Muscle layer of colon (tissue), 2 donors: ENCODE results near the gene SH2D4B.

ENCODE experiments used
- H3K27ac ChIP-seq: one replicate; pipeline ENCODE4 v1.7.0; 2013; ENCODE audit warnings: low read depth, mild to moderate bottlenecking, low read length, moderate library complexity
- H3K27me3 ChIP-seq, 2 donors: one replicate each; pipeline ENCODE4 v1.7.0; 2013; ENCODE audit warnings: low read length in 2 of 2, mild to moderate bottlenecking in 2 of 2; ENCODE audit not compliant: insufficient read depth in 2 of 2, control insufficient read depth in 1 of 2
- H3K36me3 ChIP-seq: one replicate; pipeline ENCODE4 v1.7.0; 2013; ENCODE audit warnings: mild to moderate bottlenecking, low read length; ENCODE audit not compliant: insufficient read depth
- H3K4me1 ChIP-seq: one replicate; pipeline ENCODE4 v1.7.0; 2013; ENCODE audit warnings: mild to moderate bottlenecking, low read length; ENCODE audit not compliant: insufficient read depth
- H3K4me3 ChIP-seq, 2 donors: one replicate each; pipeline ENCODE4 v1.7.0; 2013; ENCODE audit warnings: low read length in 2 of 2, low read depth in 1 of 2, mild to moderate bottlenecking in 1 of 2, moderate library complexity in 1 of 2
- H3K9ac ChIP-seq: one replicate; pipeline ENCODE4 v1.7.0; 2013; ENCODE audit warnings: low read length
- H3K9me3 ChIP-seq: one replicate; pipeline ENCODE4 v1.7.0; 2013; ENCODE audit warnings: mild to moderate bottlenecking, low read length
- donor health status: abdominal sarcoma.
- donor health status: Adenocarcinoma of cecum.

SH2D4B gene

GRCh38 chr10:80567292-80567691 is 29.6 kb downstream of the SH2D4B start:
- H3K4me3 ChIP-seq, result no peak overlapping the region
- H3K9me3 ChIP-seq, result no peaks in the 10 kb centered on the region
- H3K9ac ChIP-seq, result no peak overlapping the region
- no peaks in the 10 kb centered on the region for H3K36me3 ChIP-seq
- no peaks in the 10 kb centered on the region for H3K27me3 ChIP-seq
- no peak overlapping the region for H3K27ac ChIP-seq
- no peaks in the 10 kb centered on the region for H3K4me1 ChIP-seq

DNA sequence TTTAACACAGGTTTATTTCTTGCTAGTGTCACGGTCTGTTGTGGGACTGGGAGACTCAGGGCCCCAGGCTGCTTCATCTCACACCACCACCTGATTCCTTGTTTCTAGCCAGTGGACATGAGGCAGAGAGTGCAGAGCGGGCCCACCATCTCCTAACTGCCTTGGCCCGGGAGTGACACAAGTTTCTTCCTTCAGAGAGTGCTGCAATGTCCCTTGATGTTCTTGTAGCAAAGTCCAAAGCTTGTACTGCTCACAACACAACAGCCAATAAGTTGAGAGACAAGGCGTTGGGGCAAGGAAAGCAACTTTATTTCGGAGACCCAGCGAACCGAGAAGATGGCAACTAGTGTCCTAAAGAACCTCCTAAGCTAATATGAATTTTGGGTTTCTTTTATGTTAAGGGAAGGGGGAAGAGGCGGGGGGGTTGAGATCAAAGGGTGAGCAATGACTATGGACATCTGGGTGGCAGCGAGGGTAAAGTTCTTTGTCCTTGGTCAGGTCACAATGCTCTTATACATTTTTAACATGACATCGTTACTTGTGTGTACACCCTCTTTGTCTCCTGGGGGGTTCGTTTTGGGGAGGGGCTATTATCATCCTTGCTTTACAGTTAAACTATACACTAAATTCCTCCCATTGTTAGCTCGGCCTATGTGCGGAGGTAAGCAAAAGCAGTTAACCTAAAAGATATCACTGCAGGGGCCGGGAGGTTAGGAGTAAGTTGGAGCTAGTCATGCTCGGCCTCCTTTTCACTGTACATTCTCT is 31.6 kb downstream of the SH2D4B start:
- H3K27ac ChIP-seq, result no peak overlapping the region
- no peaks in the 10 kb centered on the region for H3K9me3 ChIP-seq
- no peak overlapping the region for H3K9ac ChIP-seq
- no peaks in the 10 kb centered on the region for H3K36me3 ChIP-seq
- no peaks in the 10 kb centered on the region for H3K4me1 ChIP-seq
- no peaks in the 10 kb centered on the region for H3K27me3 ChIP-seq
- no peak overlapping the region for H3K4me3 ChIP-seq

GRCh38 chr10:80571352-80571751 is 33.6 kb downstream of the SH2D4B start:
- Histone ChIP-seq H3K9ac (no peak overlapping the region), H3K4me3 (no peak overlapping the region), H3K9me3 (no peaks in the 10 kb centered on the region), H3K27ac (no peak overlapping the region), H3K36me3 (no peaks in the 10 kb centered on the region), H3K4me1 (no peaks in the 10 kb centered on the region), H3K27me3 (no peaks in the 10 kb centered on the region)

GRCh38 chr10:80579181-80579763 is 41.6 kb downstream of the SH2D4B start:
- H3K36me3 ChIP-seq, result no peaks in the 10 kb centered on the region
- H3K9me3 ChIP-seq, result no peaks in the 10 kb centered on the region
- H3K4me1 ChIP-seq, result no peaks in the 10 kb centered on the region
- no peaks in the 10 kb centered on the region for H3K27me3 ChIP-seq
- H3K27ac ChIP-seq, result no peak overlapping the region
- H3K9ac ChIP-seq, result no peak overlapping the region
- H3K4me3 ChIP-seq, result no peak overlapping the region

- no peak overlapping the region for H3K9ac ChIP-seq
- no peak overlapping the region for H3K27ac ChIP-seq
Measured at GRCh38 chr10:80579849-80580637, 42.3 kb downstream of the SH2D4B start.

DNA sequence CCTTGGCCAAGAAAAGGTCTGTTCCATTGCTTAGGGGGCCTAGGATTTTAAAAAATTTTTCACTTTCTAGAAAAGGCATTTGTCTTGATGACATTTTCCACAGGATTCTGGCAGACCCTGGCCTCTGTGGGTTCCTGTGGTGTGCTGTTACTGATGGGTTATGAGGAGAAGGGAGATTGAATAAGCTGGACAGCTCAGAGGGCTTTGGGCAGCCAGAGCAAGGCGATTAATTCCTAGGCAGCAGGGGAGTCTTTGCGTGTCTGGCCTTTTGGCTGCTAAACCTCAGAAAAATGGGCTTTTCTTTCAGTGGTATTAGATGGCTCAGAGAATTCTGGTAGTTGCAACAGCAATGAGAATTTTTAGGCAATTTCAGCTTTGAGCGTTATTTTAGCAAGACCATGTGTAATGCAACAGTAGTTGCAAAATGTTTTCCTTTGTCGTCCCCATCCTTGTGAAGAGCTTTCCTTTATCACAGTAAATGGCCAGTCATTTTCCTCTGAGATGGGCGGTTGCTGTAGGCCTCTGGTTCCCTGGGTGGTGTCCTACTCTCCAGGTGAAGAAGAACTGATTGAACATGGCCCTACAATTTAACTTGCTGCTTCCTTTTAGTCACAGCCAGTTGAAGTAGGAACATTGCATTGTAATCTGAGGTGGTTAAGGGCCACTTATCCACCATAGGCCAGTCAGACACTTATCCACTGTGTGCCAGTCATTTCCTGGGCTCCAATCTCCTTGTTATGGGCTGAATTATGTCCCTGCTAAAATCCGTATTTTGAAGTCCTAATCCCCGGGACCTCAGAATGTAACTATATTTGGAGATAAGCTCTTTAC is 43.2 kb downstream of the SH2D4B start:
- no peaks in the 10 kb centered on the region for H3K36me3 ChIP-seq
- H3K27ac ChIP-seq, result no peak overlapping the region
- H3K9me3 ChIP-seq, result no peaks in the 10 kb centered on the region
- no peak overlapping the region for H3K9ac ChIP-seq
- H3K4me3 ChIP-seq, result no peak overlapping the region
- no peaks in the 10 kb centered on the region for H3K4me1 ChIP-seq
- no peaks in the 10 kb centered on the region for H3K27me3 ChIP-seq

More at GRCh38 chr10:80579849-80580637, 42.3 kb downstream of the SH2D4B start:
- H3K27me3 ChIP-seq, result no peaks in the 10 kb centered on the region
- no peaks in the 10 kb centered on the region for H3K4me1 ChIP-seq
- H3K36me3 ChIP-seq, result no peaks in the 10 kb centered on the region
- no peaks in the 10 kb centered on the region for H3K9me3 ChIP-seq
- no peak overlapping the region for H3K4me3 ChIP-seq

- H3K9me3 ChIP-seq, result no peaks in the 10 kb centered on the region
- no peak overlapping the region for H3K4me3 ChIP-seq
- H3K4me1 ChIP-seq, result no peaks in the 10 kb centered on the region
- no peaks in the 10 kb centered on the region for H3K36me3 ChIP-seq
- H3K27me3 ChIP-seq, result no peaks in the 10 kb centered on the region
- H3K9ac ChIP-seq, result no peak overlapping the region
- no peak overlapping the region for H3K27ac ChIP-seq
Measured at GRCh38 chr10:80581469-80581835, 43.8 kb downstream of the SH2D4B start.

GRCh38 chr10:80582286-80582960 is 44.7 kb downstream of the SH2D4B start:
- Histone ChIP-seq H3K36me3 (no peaks in the 10 kb centered on the region), H3K4me1 (no peaks in the 10 kb centered on the region), H3K27me3 (no peaks in the 10 kb centered on the region), H3K4me3 (no peak overlapping the region), H3K9ac (no peak overlapping the region), H3K9me3 (no peaks in the 10 kb centered on the region), H3K27ac (no peak overlapping the region)

GRCh38 chr10:80583685-80584084 is 46.0 kb downstream of the SH2D4B start:
- Histone ChIP-seq H3K27me3 (no peaks in the 10 kb centered on the region), H3K9ac (no peak overlapping the region)

DNA sequence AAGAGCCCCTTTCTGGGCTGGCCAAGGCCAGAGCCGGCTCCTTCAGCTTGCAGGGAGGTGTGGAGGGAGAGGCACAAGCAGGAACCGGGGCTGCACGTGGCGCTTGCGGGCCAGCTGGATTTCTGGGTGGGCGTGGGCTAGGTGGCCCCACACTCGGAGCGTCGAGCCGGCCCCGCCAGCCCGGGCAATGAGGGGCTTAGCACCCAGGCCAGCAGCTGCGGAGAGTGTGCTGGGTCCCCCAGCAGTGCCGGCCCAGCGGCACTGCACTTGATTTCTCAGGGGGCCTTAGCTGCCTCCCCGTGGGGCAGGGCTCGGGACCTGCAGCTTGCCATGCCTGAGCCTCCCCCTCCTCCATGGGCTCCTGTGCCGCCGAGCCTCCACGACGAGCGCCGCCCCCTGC is 48.1 kb downstream of the SH2D4B start:
- H3K27ac ChIP-seq, result no peak overlapping the region
- no peaks in the 10 kb centered on the region for H3K27me3 ChIP-seq
- H3K4me1 ChIP-seq, result no peaks in the 10 kb centered on the region
- H3K4me3 ChIP-seq, result no peak overlapping the region
- no peaks in the 10 kb centered on the region for H3K36me3 ChIP-seq
- no peak overlapping the region for H3K9ac ChIP-seq
- H3K9me3 ChIP-seq, result no peaks in the 10 kb centered on the region

More at GRCh38 chr10:80583685-80584084, 46.0 kb downstream of the SH2D4B start:
- Histone ChIP-seq H3K4me3 (no peak overlapping the region), H3K36me3 (no peaks in the 10 kb centered on the region), H3K27ac (no peak overlapping the region), H3K9me3 (no peaks in the 10 kb centered on the region), H3K4me1 (no peaks in the 10 kb centered on the region)
